Muscle layer of duodenum (tissue), 2 donors: ENCODE measurements around the gene MAGI2.
"Not testable (repeated sequence)": the region's sequence is repeated elsewhere in the genome, so short reads cannot be mapped to it uniquely, and the experiment has no call there.

Experiments
- H3K27ac ChIP-seq: one replicate; pipeline ENCODE4 v1.7.0; 2013; ENCODE audit warnings: mild to moderate bottlenecking, low read length
- H3K27me3 ChIP-seq: one replicate; pipeline ENCODE4 v1.7.0; 2013; ENCODE audit warnings: low read depth, mild to moderate bottlenecking, control low read depth, low read length
- H3K36me3 ChIP-seq, 2 donors: one replicate each; pipeline ENCODE4 v1.7.0; 2013; ENCODE audit warnings: low read length in 2 of 2, control low read depth in 1 of 2, mild to moderate bottlenecking in 1 of 2; ENCODE audit not compliant: insufficient read depth in 2 of 2, control insufficient read depth in 1 of 2
- H3K4me1 ChIP-seq, 2 donors: one replicate each; pipeline ENCODE4 v1.7.0; 2013; ENCODE audit warnings: low read length in 2 of 2, mild to moderate bottlenecking in 2 of 2, control low read depth in 1 of 2, moderate library complexity in 1 of 2; ENCODE audit not compliant: insufficient read depth in 2 of 2, control insufficient read depth in 1 of 2
- H3K4me3 ChIP-seq, 2 donors: one replicate each; pipeline ENCODE4 v1.7.0; 2013; ENCODE audit warnings: low read length in 2 of 2, low read depth in 1 of 2, mild to moderate bottlenecking in 1 of 2
- H3K9me3 ChIP-seq, 2 donors: one replicate each; pipeline ENCODE4 v1.7.0; 2013; ENCODE audit warnings: low read length in 2 of 2, control low read depth in 1 of 2, mild to moderate bottlenecking in 1 of 2; ENCODE audit not compliant: control insufficient read depth in 1 of 2
- donor health status: healthy.

MAGI2 gene

DNA sequence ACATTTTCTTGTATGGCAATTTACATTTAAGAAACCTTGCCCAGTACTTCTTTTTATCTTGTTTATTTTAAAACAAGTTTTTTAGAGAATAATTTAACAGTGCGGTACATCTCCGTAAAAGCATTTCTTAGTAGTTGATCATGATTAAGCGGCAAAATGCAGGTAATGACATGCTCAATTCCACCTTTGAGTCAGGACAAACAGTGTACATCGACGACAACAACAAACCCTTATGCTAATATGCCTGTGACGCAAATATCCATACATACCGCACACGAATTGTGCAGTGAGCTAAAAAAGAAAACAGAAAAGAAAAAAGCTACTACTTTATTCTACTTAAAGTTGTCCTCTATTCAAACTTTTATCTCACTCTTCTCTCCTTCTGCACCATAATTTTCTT lies 1.9 kb downstream of the MAGI2 start:
- Histone ChIP-seq H3K4me1 (peaks cover 11 to 19% of the 10 kb centered on the region in 2 donors), H3K4me3 (peak overlapping the region; percentile 70 to 79), H3K36me3 (no peaks in the 10 kb centered on the region), H3K27ac (peak overlapping the region; percentile 89), H3K27me3 (no peaks in the 10 kb centered on the region), H3K9me3 (no peaks in the 10 kb centered on the region)

DNA sequence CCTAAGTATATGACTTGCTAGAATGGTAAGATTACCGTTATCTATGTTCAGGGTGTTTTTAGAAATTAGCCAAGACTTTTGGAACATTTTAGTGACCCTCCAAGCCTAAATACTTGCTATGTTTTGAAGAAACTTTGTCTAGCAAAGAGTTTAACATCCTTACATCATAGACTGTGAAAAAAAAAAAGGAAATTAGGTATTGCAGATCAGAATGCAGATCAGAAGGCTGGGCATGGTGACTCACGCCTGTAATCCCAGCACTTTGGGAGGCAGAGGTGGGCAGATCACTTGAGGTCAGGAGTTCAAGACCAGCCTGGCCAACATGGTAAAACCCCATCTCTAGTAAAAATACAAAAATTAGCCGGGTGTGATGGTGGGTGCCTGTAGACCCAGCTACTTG lies 10.7 kb downstream of the MAGI2 start:
- not testable (repeated sequence) for H3K27me3 ChIP-seq, H3K9me3 ChIP-seq, H3K27ac ChIP-seq, H3K4me1 ChIP-seq, H3K4me3 ChIP-seq, H3K36me3 ChIP-seq

DNA sequence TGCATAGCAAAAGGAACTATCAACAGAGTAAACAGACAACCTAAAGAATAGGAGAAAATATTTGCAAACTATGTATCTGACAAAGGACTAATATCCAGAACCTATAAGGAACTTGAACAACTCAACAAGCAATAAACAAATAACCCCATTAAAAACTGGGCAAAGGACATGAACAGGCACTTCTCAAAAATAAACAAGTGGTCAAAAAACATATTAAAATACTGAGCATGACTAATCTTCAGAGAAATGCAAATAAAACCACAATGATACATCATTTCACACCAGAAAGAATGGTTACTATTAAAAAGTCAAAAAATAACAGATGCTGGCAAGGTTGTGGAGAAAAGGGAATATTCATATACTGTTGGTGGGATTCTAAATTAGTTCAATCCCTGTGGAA lies 17.1 kb downstream of the MAGI2 start:
- no peaks in the 10 kb centered on the region for H3K27me3 ChIP-seq
- H3K9me3 ChIP-seq: no peaks in the 10 kb centered on the region
- no peak overlapping the region for H3K27ac ChIP-seq
- no peaks in the 10 kb centered on the region for H3K4me1 ChIP-seq
- H3K4me3 ChIP-seq: no peak overlapping the region
- H3K36me3 ChIP-seq: no peaks in the 10 kb centered on the region

DNA sequence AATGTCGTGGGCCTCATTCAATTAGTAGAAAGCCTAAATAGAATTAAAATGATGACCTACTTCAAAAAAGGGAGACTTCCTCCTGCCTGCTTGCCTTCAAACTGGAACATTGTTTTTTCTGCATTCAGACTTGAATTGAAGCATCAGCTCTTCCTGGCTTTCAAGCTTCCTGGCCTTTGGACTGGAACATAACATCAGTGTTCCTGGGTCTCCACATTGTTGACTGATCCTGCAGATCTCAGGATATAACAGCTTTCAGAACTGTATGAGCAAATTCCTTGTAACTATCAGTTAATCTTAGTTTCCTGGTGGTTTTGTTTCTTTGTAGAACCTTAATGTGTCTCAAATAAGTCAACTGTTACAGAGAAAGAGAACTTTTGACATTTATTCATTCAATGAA lies 18.6 kb downstream of the MAGI2 start:
- Histone ChIP-seq H3K4me3 (no peak overlapping the region), H3K4me1 (no peaks in the 10 kb centered on the region), H3K36me3 (no peaks in the 10 kb centered on the region), H3K27ac (no peak overlapping the region), H3K27me3 (no peaks in the 10 kb centered on the region), H3K9me3 (no peaks in the 10 kb centered on the region)

DNA sequence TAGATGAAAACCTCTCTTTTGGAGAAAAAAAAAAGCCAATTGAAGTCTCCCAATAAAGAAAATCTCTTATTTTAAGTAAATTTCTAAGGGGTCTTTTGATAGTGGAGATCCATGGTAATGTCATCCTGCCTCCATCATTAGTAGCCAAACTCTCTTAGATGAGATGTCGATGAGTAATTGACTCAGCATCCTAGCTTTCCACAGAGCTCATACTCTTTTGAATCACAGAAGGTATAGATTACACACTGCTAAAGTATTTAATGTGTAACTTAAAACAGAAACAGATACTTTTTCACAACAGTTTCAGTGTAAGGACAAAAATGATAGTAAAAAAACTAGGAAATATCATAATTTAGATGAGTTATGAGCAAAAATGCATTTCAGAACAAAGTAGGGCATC lies 19.4 kb downstream of the MAGI2 start:
- Histone ChIP-seq H3K27ac (no peak overlapping the region), H3K27me3 (no peaks in the 10 kb centered on the region), H3K4me1 (no peaks in the 10 kb centered on the region), H3K36me3 (no peaks in the 10 kb centered on the region), H3K9me3 (no peaks in the 10 kb centered on the region), H3K4me3 (no peak overlapping the region)

DNA sequence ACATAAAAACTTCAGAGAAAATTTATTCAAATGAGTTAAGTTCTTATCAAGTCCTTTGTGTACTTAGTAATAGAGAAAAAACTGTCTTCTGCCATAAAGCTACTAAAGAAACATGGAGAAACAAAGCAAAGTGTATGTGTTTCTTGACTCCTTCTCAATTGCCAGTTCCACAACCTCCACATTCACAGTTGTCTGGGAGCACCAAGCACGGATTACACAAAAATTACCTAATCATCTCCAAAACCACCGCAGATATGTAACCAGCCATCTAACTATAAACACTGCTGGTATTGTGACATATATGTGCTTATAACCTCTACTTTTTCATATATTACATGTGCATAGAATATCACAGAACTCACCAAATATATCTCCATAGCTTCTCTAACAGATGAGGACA lies 23.1 kb downstream of the MAGI2 start:
- Histone ChIP-seq H3K9me3 (no peaks in the 10 kb centered on the region), H3K4me1 (no peaks in the 10 kb centered on the region), H3K4me3 (no peak overlapping the region), H3K27me3 (no peaks in the 10 kb centered on the region), H3K27ac (no peak overlapping the region), H3K36me3 (no peaks in the 10 kb centered on the region)

DNA sequence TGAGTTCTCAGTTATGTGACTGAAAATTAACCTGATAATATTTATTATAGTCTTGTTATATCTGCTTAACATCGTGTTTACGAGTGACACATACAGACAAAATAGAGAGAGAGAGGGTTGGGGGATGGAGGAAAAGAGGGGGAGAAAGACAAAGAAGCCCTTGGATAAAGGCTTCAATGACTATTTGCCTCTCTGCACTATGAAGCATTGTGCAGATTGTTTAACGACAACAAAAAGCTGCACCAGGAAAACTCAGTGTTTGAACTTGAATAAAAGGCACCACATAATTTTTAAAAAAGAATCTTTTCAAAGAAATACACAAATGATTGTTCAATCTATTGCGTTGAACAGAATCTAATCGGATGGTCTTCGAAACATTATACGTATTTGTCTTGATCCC lies 27.8 kb downstream of the MAGI2 start:
- Histone ChIP-seq H3K27ac (no peak overlapping the region), H3K4me1 (no peaks in the 10 kb centered on the region), H3K4me3 (no peak overlapping the region), H3K27me3 (no peaks in the 10 kb centered on the region), H3K36me3 (no peaks in the 10 kb centered on the region), H3K9me3 (no peaks in the 10 kb centered on the region)

DNA sequence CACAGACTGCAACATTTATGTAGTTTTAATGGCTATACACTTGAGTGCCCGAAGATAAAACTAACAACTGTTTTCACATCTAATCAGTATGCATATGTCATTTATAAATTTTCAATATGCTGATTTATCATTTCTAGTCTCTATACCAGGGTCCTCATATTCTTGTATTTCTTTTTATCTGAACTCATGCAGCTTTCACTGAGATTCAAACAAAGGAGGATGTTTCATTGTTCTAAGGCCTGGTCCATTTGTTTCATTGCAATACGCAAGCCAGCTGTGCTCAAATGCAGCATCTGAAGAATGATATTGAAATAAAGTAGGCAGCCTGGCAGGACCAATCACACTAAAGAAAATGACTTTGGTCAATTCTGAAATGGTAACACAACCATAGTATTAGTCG lies 31.7 kb downstream of the MAGI2 start:
- peaks cover 0 to 6% of the 10 kb centered on the region in 2 donors for H3K4me1 ChIP-seq
- no peaks in the 10 kb centered on the region for H3K9me3 ChIP-seq
- no peaks in the 10 kb centered on the region for H3K27me3 ChIP-seq
- H3K27ac ChIP-seq: no peak overlapping the region
- no peaks in the 10 kb centered on the region for H3K36me3 ChIP-seq
- H3K4me3 ChIP-seq: no peak overlapping the region

DNA sequence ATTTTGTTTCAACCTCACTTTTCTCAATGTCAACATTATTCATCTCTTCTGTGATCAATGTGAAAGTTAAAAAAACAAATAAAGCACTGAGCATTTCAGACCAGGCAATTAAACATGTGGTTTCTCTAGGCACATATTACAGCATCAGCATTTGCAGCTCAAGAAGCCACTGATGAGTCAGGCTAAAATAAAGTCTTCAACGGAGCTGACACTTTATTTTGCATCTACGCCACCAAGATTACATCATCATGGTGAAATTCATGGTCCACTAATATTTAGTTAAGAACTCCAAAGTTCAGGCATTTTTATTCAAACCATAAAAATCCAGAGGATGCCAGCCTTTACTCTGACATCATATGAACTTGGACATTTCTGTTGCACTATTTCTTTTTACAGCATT lies 33.0 kb downstream of the MAGI2 start:
- Histone ChIP-seq H3K4me3 (no peak overlapping the region), H3K4me1 (peaks cover 0 to 6% of the 10 kb centered on the region in 2 donors), H3K27ac (no peak overlapping the region), H3K36me3 (no peaks in the 10 kb centered on the region), H3K27me3 (no peaks in the 10 kb centered on the region), H3K9me3 (no peaks in the 10 kb centered on the region)

DNA sequence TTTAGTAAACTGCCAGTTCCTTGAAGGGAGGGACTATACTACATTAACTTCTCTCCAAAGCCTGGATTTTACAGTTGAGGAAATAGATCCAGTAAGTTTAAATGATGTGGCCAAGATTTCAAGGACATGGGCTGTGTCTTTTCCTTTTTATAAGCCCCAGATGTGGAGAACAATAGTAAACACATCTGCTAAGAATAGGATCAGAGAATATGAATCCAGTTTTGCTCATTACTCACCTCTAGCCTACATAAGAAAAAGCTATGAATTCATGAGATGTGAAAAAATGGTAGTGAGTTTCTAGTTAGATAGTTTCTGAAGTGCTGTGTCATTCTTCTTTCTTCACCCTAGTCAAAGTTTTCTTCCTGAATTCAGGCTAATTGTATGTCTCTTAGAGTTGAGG lies 38.6 kb downstream of the MAGI2 start:
- Histone ChIP-seq H3K36me3 (no peaks in the 10 kb centered on the region), H3K4me3 (no peak overlapping the region), H3K27me3 (no peaks in the 10 kb centered on the region), H3K9me3 (no peaks in the 10 kb centered on the region), H3K4me1 (peaks cover 0 to 2% of the 10 kb centered on the region in 2 donors), H3K27ac (no peak overlapping the region)

DNA sequence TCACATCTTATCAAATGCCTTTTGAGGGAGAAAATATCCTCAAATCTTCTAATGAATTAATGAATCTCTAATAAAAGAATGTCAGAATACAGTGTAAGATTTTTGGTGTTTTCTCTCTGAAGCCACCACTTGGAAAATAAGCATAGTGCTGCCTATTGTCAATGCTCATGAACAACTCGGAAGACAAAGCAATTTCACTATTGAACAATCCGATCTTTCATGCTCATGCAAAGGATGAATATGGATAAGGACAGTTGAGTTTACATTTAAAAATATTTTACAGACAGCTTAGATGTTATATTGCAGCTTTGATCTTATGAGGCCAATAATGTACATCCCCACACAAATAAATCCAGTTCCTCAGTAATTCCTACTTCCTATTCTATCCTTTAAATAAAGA lies 40.6 kb downstream of the MAGI2 start:
- no peak overlapping the region for H3K27ac ChIP-seq
- no peaks in the 10 kb centered on the region for H3K4me1 ChIP-seq
- no peaks in the 10 kb centered on the region for H3K27me3 ChIP-seq
- H3K4me3 ChIP-seq: no peak overlapping the region
- no peaks in the 10 kb centered on the region for H3K36me3 ChIP-seq
- no peaks in the 10 kb centered on the region for H3K9me3 ChIP-seq

DNA sequence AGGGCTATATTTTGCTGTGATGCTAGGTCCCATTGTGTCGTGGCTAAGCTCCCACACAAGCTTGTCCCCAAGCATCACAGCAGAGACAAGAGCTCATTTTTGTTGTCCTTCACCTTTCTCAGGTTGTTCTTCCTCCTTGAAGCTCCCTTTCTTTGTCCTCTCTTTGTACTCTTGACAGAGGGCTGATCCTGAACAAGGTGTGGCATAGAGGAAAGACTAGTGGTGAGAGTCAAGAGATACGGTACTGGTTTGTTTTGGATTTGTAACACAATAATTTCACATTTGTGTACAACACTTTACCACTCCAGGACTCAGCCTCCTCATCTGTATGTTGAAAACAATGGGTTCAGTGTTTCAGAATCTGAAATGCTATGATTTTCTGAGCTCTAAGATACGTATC lies 41.0 kb downstream of the MAGI2 start:
- no peak overlapping the region for H3K4me3 ChIP-seq
- no peaks in the 10 kb centered on the region for H3K4me1 ChIP-seq
- H3K9me3 ChIP-seq: no peaks in the 10 kb centered on the region
- no peak overlapping the region for H3K27ac ChIP-seq
- H3K27me3 ChIP-seq: no peaks in the 10 kb centered on the region
- no peaks in the 10 kb centered on the region for H3K36me3 ChIP-seq
